ENCODE data around the gene GOLGA6L7.

DNA sequence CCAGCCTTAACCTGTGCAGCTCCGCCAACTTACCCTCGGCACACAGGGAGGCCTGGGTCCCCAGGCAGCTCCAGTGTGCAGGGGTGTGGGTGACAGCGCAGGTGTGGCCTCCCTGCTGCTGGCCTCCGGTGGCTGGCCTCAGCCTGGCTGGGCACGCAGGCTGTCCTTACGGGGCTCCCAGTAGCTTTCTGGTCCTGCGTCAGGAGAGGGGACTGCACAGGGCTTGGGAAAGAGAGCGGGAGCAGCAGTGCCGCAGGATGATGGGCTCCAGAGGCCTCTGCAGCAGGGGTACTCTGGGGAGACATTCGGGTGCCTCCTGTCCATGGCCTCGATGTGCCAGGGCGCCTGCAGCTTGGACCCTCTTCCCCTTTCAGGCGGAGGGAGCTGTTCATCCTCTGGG, 46.7 kb upstream of the GOLGA6L7 start:
- TF ChIP-seq, protein P1, sequence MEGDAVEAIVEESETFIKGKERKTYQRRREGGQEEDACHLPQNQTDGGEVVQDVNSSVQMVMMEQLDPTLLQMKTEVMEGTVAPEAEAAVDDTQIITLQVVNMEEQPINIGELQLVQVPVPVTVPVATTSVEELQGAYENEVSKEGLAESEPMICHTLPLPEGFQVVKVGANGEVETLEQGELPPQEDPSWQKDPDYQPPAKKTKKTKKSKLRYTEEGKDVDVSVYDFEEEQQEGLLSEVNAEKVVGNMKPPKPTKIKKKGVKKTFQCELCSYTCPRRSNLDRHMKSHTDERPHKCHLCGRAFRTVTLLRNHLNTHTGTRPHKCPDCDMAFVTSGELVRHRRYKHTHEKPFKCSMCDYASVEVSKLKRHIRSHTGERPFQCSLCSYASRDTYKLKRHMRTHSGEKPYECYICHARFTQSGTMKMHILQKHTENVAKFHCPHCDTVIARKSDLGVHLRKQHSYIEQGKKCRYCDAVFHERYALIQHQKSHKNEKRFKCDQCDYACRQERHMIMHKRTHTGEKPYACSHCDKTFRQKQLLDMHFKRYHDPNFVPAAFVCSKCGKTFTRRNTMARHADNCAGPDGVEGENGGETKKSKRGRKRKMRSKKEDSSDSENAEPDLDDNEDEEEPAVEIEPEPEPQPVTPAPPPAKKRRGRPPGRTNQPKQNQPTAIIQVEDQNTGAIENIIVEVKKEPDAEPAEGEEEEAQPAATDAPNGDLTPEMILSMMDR (IDR thresholded peaks at IDR 0.05): no peak
- no peak for TF ChIP-seq POLR2A (IDR thresholded peaks at IDR 0.05; ENCODE audit: low read depth)

All from esophagus muscularis mucosa (tissue), 3 donors.